HCT116 (cell line): Measurements from ENCODE around the gene IRF9. TPM values are rescaled to one million over a fixed set of nuclear protein-coding genes. Genes with fewer than 3 reads are reported as not detected.
A peak's percentile ranks its signal among the peaks of the same experiment; 100 is the strongest.

Source experiments
- ATAC-seq: fragments of 200-7000 bp; cut with Tn5 transposase; 2 replicates; pipeline ENCODE4 v1.9.1; 2020; ENCODE audit warnings: mild to moderate bottlenecking, moderate library complexity
- BruUV-seq: library from RNA; stranded (reverse); fragments of 400-500 nt; replicated peaks from 2 replicates; lab custom pipeline; 2021; lab: Mats Ljungman, UMichigan
- CTCF ChIA-PET: fragments of 300-600 bp; sonication (Branson Sonifier 250); formaldehyde crosslinking; loops from one replicate; lab custom pipeline; 2021; ENCODE audit warnings: antibody characterized with exemption; lab: Charles Lee
- POLR2A ChIA-PET: fragments of 300-600, 350-600 bp; sonication (Branson Sonifier 250); formaldehyde crosslinking; loops from one replicate; lab custom pipeline; 2021; ENCODE audit warnings: antibody characterized with exemption; lab: Charles Lee
- RAD21 ChIA-PET, 2 experiments: fragments of 300-600 bp; sonication (Branson Sonifier 250); formaldehyde crosslinking; loops; one replicate each; lab custom pipeline; 2023; ENCODE audit warnings: low total read pairs in 2 of 2; ENCODE audit not compliant: uncharacterized antibody in 2 of 2, unreplicated experiment in 2 of 2, low non-redundant PET in 1 of 2; lab: Charles Lee
- DNase-seq: peaks from one replicate; pipeline ENCODE4 v3.0.0-alpha.2; 2010; ENCODE audit warnings: low read depth, low spot score
- H2AFZ ChIP-seq: fragments of 200-600 bp; shearing (Covaris generic), sonication (generic); 2 replicates; pipeline ENCODE4 v1.6.1; 2017; ENCODE audit warnings: low read depth, mixed run types, mixed read lengths, antibody characterized with exemption, low read length; ENCODE audit not compliant: poor library complexity, severe bottlenecking
- H3K27ac ChIP-seq: 2 replicates; pipeline ENCODE4 v1.5.1; 2012; ENCODE audit warnings: low read depth, low read length
- H3K27me3 ChIP-seq: fragments of 200-600 bp; sonication (generic); 2 replicates; pipeline ENCODE4 v1.6.1; 2016; ENCODE audit warnings: mixed run types, low read length, mixed read lengths; ENCODE audit not compliant: insufficient read depth
- H3K36me3 ChIP-seq, 2 experiments: fragments of 200-500 bp in 1 of 2; fragments of 200-600 bp in 1 of 2; sonication (Bioruptor generic) in 1 of 2; sonication (generic) in 1 of 2; 2 replicates each; pipeline versions ENCODE4 v1.5.1 to v1.6.1; 2014 to 2016; ENCODE audit warnings: low read length in 2 of 2, inconsistent platforms in 1 of 2, mixed read lengths in 1 of 2, mixed run types in 1 of 2; ENCODE audit not compliant: insufficient read depth in 2 of 2, control insufficient read depth in 1 of 2
- H3K4me1 ChIP-seq, 2 experiments: fragments of 200-600 bp in 1 of 2; sonication (generic) in 1 of 2; 2 replicates each; pipeline versions ENCODE4 v1.5.1 to v1.6.1; 2012 to 2017; ENCODE audit warnings: low read length in 2 of 2, inconsistent platforms in 1 of 2, mild to moderate bottlenecking in 1 of 2, mixed read lengths in 1 of 2, mixed run types in 1 of 2, moderate library complexity in 1 of 2; ENCODE audit not compliant: insufficient read depth in 2 of 2, control insufficient read depth in 1 of 2
- H3K4me2 ChIP-seq: fragments of 200-600 bp; sonication (generic); 2 replicates; pipeline ENCODE4 v1.6.1; 2017; ENCODE audit warnings: mixed run types, low read length, mixed read lengths
- H3K4me3 ChIP-seq, 2 experiments: fragments of 200-600 bp in 1 of 2; sonication (generic) in 1 of 2; replicated peaks in 1 of 2; 2 replicates each; pipeline ENCODE4 v1.5.1; 2011 to 2016; ENCODE audit warnings: low read length in 2 of 2, control low read depth in 1 of 2, low read depth in 1 of 2, mild to moderate bottlenecking in 1 of 2, mixed read lengths in 1 of 2, mixed run types in 1 of 2
- H3K79me2 ChIP-seq: fragments of 200-600 bp; sonication (generic); 2 replicates; pipeline ENCODE4 v1.6.1; 2017; ENCODE audit warnings: mild to moderate bottlenecking, mixed run types, low read length, moderate library complexity, mixed read lengths; ENCODE audit not compliant: insufficient read depth
- H3K9ac ChIP-seq: fragments of 200-600 bp; sonication (generic); 2 replicates; pipeline ENCODE4 v1.6.1; 2016; ENCODE audit warnings: low read length, mixed read lengths
- H3K9me2 ChIP-seq: fragments of 200-600 bp; sonication (generic), shearing (Covaris generic); 2 replicates; pipeline ENCODE4 v1.6.1; 2017; ENCODE audit warnings: mixed run types, mild to moderate bottlenecking, moderate library complexity; ENCODE audit not compliant: insufficient read depth
- H3K9me3 ChIP-seq, 2 experiments: fragments of 200-500 bp in 1 of 2; fragments of 200-600 bp in 1 of 2; sonication (Bioruptor generic) in 1 of 2; sonication (generic) in 1 of 2; 2 replicates each; pipeline ENCODE4 v1.6.1; 2014 to 2017; ENCODE audit warnings: low read length in 2 of 2, mixed read lengths in 2 of 2, inconsistent platforms in 1 of 2, low read depth in 1 of 2, mild to moderate bottlenecking in 1 of 2, mixed run types in 1 of 2, moderate library complexity in 1 of 2; ENCODE audit not compliant: control insufficient read depth in 1 of 2, insufficient read depth in 1 of 2
- H4K20me1 ChIP-seq: fragments of 200-600 bp; sonication (generic), shearing (Covaris generic); 2 replicates; pipeline ENCODE4 v1.6.1; 2017; ENCODE audit warnings: mixed run types, mild to moderate bottlenecking, moderate library complexity; ENCODE audit not compliant: insufficient read depth
- CTCF ChIP-seq, 3 experiments: fragments of 200-600 bp in 1 of 3; sonication (generic) in 1 of 3; IDR thresholded peaks in 2 of 3; conservative IDR thresholded peaks in 1 of 3; 2 replicates each; pipeline ENCODE4 v1.5.1; 2012 to 2017; ENCODE audit warnings: low read depth in 2 of 3, low read length in 2 of 3, antibody characterized with exemption in 1 of 3, borderline replicate concordance in 1 of 3, control low read depth in 1 of 3, mild to moderate bottlenecking in 1 of 3, mixed read lengths in 1 of 3, mixed run types in 1 of 3, moderate library complexity in 1 of 3; ENCODE audit not compliant: insufficient read depth in 1 of 3
- EGR1 ChIP-seq: IDR thresholded peaks from 2 replicates; pipeline ENCODE4 v1.6.1; 2012; ENCODE audit warnings: low read depth
- POLR2A ChIP-seq: IDR thresholded peaks from 2 replicates; pipeline ENCODE4 v1.7.0; 2011; ENCODE audit warnings: borderline replicate concordance; ENCODE audit not compliant: insufficient read depth, insufficient read length; ENCODE audit errors: extremely low read depth
- SIN3A ChIP-seq: IDR thresholded peaks from 2 replicates; pipeline ENCODE4 v1.6.1; 2012; ENCODE audit warnings: low read depth
- SRF ChIP-seq: IDR thresholded peaks from 2 replicates; pipeline ENCODE4 v1.6.1; 2012; ENCODE audit warnings: low read depth
- TCF7L2 ChIP-seq: IDR thresholded peaks from 2 replicates; pipeline ENCODE4 v1.7.0; 2011; ENCODE audit warnings: borderline replicate concordance, inconsistent platforms; ENCODE audit not compliant: insufficient read depth, insufficient read length; ENCODE audit errors: extremely low read depth
- intact Hi-C: fragments of 100-400 bp; cut with micrococcal nuclease; formaldehyde crosslinking; loops from 2 replicates; pipeline ENCODE4 v1.10.0; 2022
- total RNA-seq: library from RNA; stranded (reverse); gene quantifications from one replicate; pipeline ENCODE4 v1.2.1, GENCODE V29; 2021; ENCODE audit not compliant: unreplicated experiment

Gene IRF9
- total RNA-seq, 1 experiment from 2014 or later: 21.7 TPM

- no peaks in the 10 kb centered on the region for H3K9me2 ChIP-seq
- no peaks in the 10 kb centered on the region for H3K27me3 ChIP-seq
- H3K36me3 ChIP-seq: peaks cover 16 to 21% of the 10 kb centered on the region in 2 experiments
- ATAC-seq (no peak), DNase-seq (no peak)
- H3K4me3 ChIP-seq: no peak overlapping the region
- H3K9me3 ChIP-seq: no peaks in the 10 kb centered on the region
- H3K4me2 ChIP-seq: no peak overlapping the region
- H2AFZ ChIP-seq: no peak overlapping the region
- ChIA-PET POLR2A (interaction anchor here (1.3 to 2.9 kb wide), 4 partner anchors 8 to 30 kb away, joined by 4 to 36 read pairs (median 6); partner anchors contain the start of genes DCAF11, IRF9, NRL and PSME2), CTCF (interaction anchor here (0.6 to 2.0 kb wide), 2 partner anchors 30 to 80 kb away, joined by 3 to 7 read pairs; no protein-coding TSS in a partner anchor), RAD21 (interaction anchor here in 1 of 2 experiments (0.5 kb wide), 1 partner anchor 23 kb away, joined by 4 read pairs; no protein-coding TSS in a partner anchor)
- TSS peak; percentile 34 for BruUV-seq
- peaks cover 41% of the 10 kb centered on the region for H3K79me2 ChIP-seq
- intact Hi-C loops: no loop called here
- H3K9ac ChIP-seq: no peak overlapping the region
- no peaks in the 10 kb centered on the region for H4K20me1 ChIP-seq
- H3K27ac ChIP-seq: peak overlapping the region; percentile 96; the same call in 1 of the 2 replicates
- TF ChIP-seq SIN3A (no peak), TCF7L2 (no peak), EGR1 (no peak), POLR2A (no peak)
- peaks cover 26 to 48% of the 10 kb centered on the region in 2 experiments for H3K4me1 ChIP-seq
Observed at GRCh38 chr14:24138396-24139271, 22.4 kb upstream of the IRF9 start.

- H3K27ac ChIP-seq: peak overlapping the region; percentile 91; the same call in 1 of the 2 replicates
- peaks cover 26 to 48% of the 10 kb centered on the region in 2 experiments for H3K4me1 ChIP-seq
- H3K79me2 ChIP-seq: peaks cover 45% of the 10 kb centered on the region
- no peak for DNase-seq
- H2AFZ ChIP-seq: no peak overlapping the region
- RAD21 ChIA-PET: no interaction called here
- H3K9me2 ChIP-seq: no peaks in the 10 kb centered on the region
- H3K36me3 ChIP-seq: peaks cover 21 to 25% of the 10 kb centered on the region in 2 experiments
- no peak overlapping the region for H3K9ac ChIP-seq
- no peak for ATAC-seq
- TF ChIP-seq CTCF (IDR thresholded peaks at IDR 0.05 in 2 of 3, conservative IDR thresholded peaks at IDR 0.05 in 1 of 3; ENCODE audit: borderline replicate concordance in 1 of 3, insufficient read depth in 1 of 3, low read depth in 2 of 3, low read length in 2 of 3) (peak in 2 of 3 experiments; percentile 27 to 30; a peak in 3 of 6 replicates), SRF (no peak)
- CTCF ChIA-PET: interaction anchor here (0.6 to 2.0 kb wide), 2 partner anchors 31 to 81 kb away, joined by 3 to 7 read pairs; no protein-coding TSS in a partner anchor
- H3K4me3 ChIP-seq: peak overlapping the region; percentile 66 to 87; a peak in 3 of 4 replicates
- peak overlapping the region; percentile 91 for H3K4me2 ChIP-seq
- intact Hi-C loops: no loop called here
- no peaks in the 10 kb centered on the region for H4K20me1 ChIP-seq
- POLR2A ChIA-PET: interaction anchor here (1.3 to 2.9 kb wide), 3 partner anchors 7 to 25 kb away, joined by 4 to 36 read pairs (median 7); partner anchors contain the start of genes DCAF11, IRF9, NRL and PSME2
- no TSS peak for BruUV-seq
- no peaks in the 10 kb centered on the region for H3K27me3 ChIP-seq
- no peaks in the 10 kb centered on the region for H3K9me3 ChIP-seq
Observed at GRCh38 chr14:24139272-24139934, 21.7 kb upstream of the IRF9 start.
